Keratinocyte (primary cell): ENCODE results near the gene DST. TPM values are rescaled to one million over a fixed set of nuclear protein-coding genes. Genes with fewer than 3 reads are reported as not detected.

Experiments used
- DNase-seq: peaks from one replicate; pipeline ENCODE4 v3.0.0-alpha.2; 2011; ENCODE audit warnings: low read depth, missing footprints, low spot score
- FAIRE-seq: peaks from 2 replicates; lab custom pipeline; 2011; peaks lifted over from hg19 to GRCh38; lab: Jason Lieb, UNC
- H2AFZ ChIP-seq: 2 replicates; pipeline ENCODE4 v1.6.0; 2012; ENCODE audit warnings: low read length, control low read depth, inconsistent platforms; ENCODE audit not compliant: control insufficient read depth
- H3K27ac ChIP-seq: 2 replicates; pipeline ENCODE4 v1.5.1; 2011; ENCODE audit warnings: low read length; ENCODE audit not compliant: control insufficient read depth, insufficient read depth
- H3K27me3 ChIP-seq: 3 replicates; pipeline ENCODE4 v1.6.0; 2011; ENCODE audit warnings: low read length; ENCODE audit not compliant: control insufficient read depth, insufficient read depth; ENCODE audit errors: extremely low read depth
- H3K36me3 ChIP-seq, 2 experiments: 2 replicates in 1 of 2; 3 replicates in 1 of 2; pipeline ENCODE4 v1.5.1; 2011; ENCODE audit warnings: low read length in 2 of 2, mild to moderate bottlenecking in 1 of 2; ENCODE audit not compliant: control insufficient read depth in 2 of 2, insufficient read depth in 2 of 2; ENCODE audit errors: extremely low read depth in 1 of 2
- H3K4me1 ChIP-seq: 3 replicates; pipeline ENCODE4 v1.5.1; 2011; ENCODE audit warnings: low read length; ENCODE audit not compliant: control insufficient read depth, insufficient read depth; ENCODE audit errors: extremely low read depth
- H3K4me2 ChIP-seq: 3 replicates; pipeline ENCODE4 v1.6.0; 2011; ENCODE audit warnings: low read depth, low read length; ENCODE audit not compliant: control insufficient read depth, insufficient read depth; ENCODE audit errors: extremely low read depth
- H3K4me3 ChIP-seq, 3 experiments: fragments of 200-600 bp in 1 of 3; sonication (generic) in 1 of 3; 2 replicates in 2 of 3; 3 replicates in 1 of 3; pipeline ENCODE4 v1.5.1; 2011 to 2016; ENCODE audit warnings: low read length in 3 of 3, mild to moderate bottlenecking in 3 of 3, control low read depth in 2 of 3, inconsistent platforms in 1 of 3, low read depth in 1 of 3, mixed read lengths in 1 of 3, mixed run types in 1 of 3, moderate library complexity in 1 of 3; ENCODE audit not compliant: control insufficient read depth in 2 of 3, insufficient read depth in 2 of 3; ENCODE audit errors: extremely low read depth in 1 of 3
- H3K79me2 ChIP-seq: 2 replicates; pipeline ENCODE4 v1.6.0; 2012; ENCODE audit warnings: low read length; ENCODE audit not compliant: control insufficient read depth, insufficient read depth
- H3K9ac ChIP-seq: 3 replicates; pipeline ENCODE4 v1.6.0; 2011; ENCODE audit warnings: low read length; ENCODE audit not compliant: control insufficient read depth, insufficient read depth; ENCODE audit errors: extremely low read depth
- H3K9me1 ChIP-seq: 3 replicates; pipeline ENCODE4 v1.6.0; 2011; ENCODE audit warnings: low read length; ENCODE audit not compliant: control insufficient read depth, insufficient read depth; ENCODE audit errors: extremely low read depth
- H3K9me3 ChIP-seq: 2 replicates; pipeline ENCODE4 v1.5.1; 2012; ENCODE audit warnings: low read depth, low read length; ENCODE audit not compliant: control insufficient read depth
- H4K20me1 ChIP-seq: 3 replicates; pipeline ENCODE4 v1.6.0; 2011; ENCODE audit warnings: low read length; ENCODE audit not compliant: control insufficient read depth, insufficient read depth; ENCODE audit errors: extremely low read depth
- CTCF ChIP-seq, 3 experiments: IDR thresholded peaks in 1 of 3; conservative IDR thresholded peaks in 1 of 3; optimal IDR thresholded peaks in 1 of 3; 2 replicates in 2 of 3; 3 replicates in 1 of 3; pipeline versions ENCODE3 to v1.5.1; 2011; ENCODE audit warnings: low read length in 3 of 3, mild to moderate bottlenecking in 3 of 3, moderate library complexity in 2 of 3, control low read depth in 1 of 3, inconsistent platforms in 1 of 3; ENCODE audit not compliant: insufficient read depth in 2 of 3; ENCODE audit errors: extremely low read depth in 1 of 3
- EZH2 ChIP-seq: IDR thresholded peaks from one replicate; pipeline ENCODE4 v1.6.1; 2012; ENCODE audit warnings: inconsistent platforms, mild to moderate bottlenecking, low read length, moderate library complexity
- dilution Hi-C: fragments of 300-500 bp; cut with MboI; formaldehyde crosslinking; loops from one replicate; pipeline ENCODE4 v1.7.0; 2020; ENCODE audit warnings: low sequenced_read_pairs; ENCODE audit not compliant: extremely low pct_ligation_motif_present
- polyA plus RNA-seq, 5 experiments: library from polyadenylated mRNA; depleted of rRNA in 3 of 5; stranded (reverse) in 3 of 5; stranded (forward) in 1 of 5; unstranded in 1 of 5; fragments of >200 nt; gene quantifications; 1 replicate in 1 of 5; 2 replicates in 3 of 5; 3 replicates in 1 of 5; pipeline versions ENCODE4 v1.2.1 to v1.2.3, GENCODE V29; 2011 to 2012; ENCODE audit warnings: missing spikeins in 2 of 5, low read depth in 1 of 5, low replicate concordance in 1 of 5

The DST gene
- polyA plus RNA-seq, 1 donor (not counting 4 experiments of a cell fraction or from before 2014, with no cell fraction given), result 455 TPM

- no peak overlapping the region for H3K27ac ChIP-seq
- H2AFZ ChIP-seq, result no peak overlapping the region
- H3K4me3 ChIP-seq, result no peak overlapping the region
- no peak overlapping the region for H3K9ac ChIP-seq
- no peaks in the 10 kb centered on the region for H3K9me3 ChIP-seq
- peaks cover 2 to 6% of the 10 kb centered on the region in 2 experiments for H3K36me3 ChIP-seq
- dilution Hi-C loops, result no loop called here
- no peaks in the 10 kb centered on the region for H3K9me1 ChIP-seq
- H3K27me3 ChIP-seq, result no peaks in the 10 kb centered on the region
- no peaks in the 10 kb centered on the region for H3K4me1 ChIP-seq
- H4K20me1 ChIP-seq, result no peaks in the 10 kb centered on the region
- DNase-seq (no peak), FAIRE-seq (no peak)
- no peak overlapping the region for H3K4me2 ChIP-seq
- no peak for TF ChIP-seq EZH2
- no peak for TF ChIP-seq CTCF (optimal IDR thresholded peaks at IDR 0.05 in 1 of 3, IDR thresholded peaks at IDR 0.05 in 1 of 3, conservative IDR thresholded peaks at IDR 0.05 in 1 of 3; ENCODE audit: extremely low read depth in 1 of 3, insufficient read depth in 2 of 3, low read length in 3 of 3)
- peaks cover 6% of the 10 kb centered on the region for H3K79me2 ChIP-seq
Measured at GRCh38 chr6:56552187-56553130, 90.2 kb downstream of the DST start.

GRCh38 chr6:56551409-56552120 lies 91.1 kb downstream of the DST start:
- no peak overlapping the region for H3K4me2 ChIP-seq
- H3K9me3 ChIP-seq, result no peaks in the 10 kb centered on the region
- no peaks in the 10 kb centered on the region for H3K4me1 ChIP-seq
- H2AFZ ChIP-seq, result no peak overlapping the region
- dilution Hi-C loops, result no loop called here
- H3K36me3 ChIP-seq, result peaks cover 2 to 4% of the 10 kb centered on the region in 2 experiments
- H3K27me3 ChIP-seq, result no peaks in the 10 kb centered on the region
- H3K9me1 ChIP-seq, result no peaks in the 10 kb centered on the region
- H4K20me1 ChIP-seq, result no peaks in the 10 kb centered on the region
- peaks cover 12% of the 10 kb centered on the region for H3K79me2 ChIP-seq
- TF ChIP-seq EZH2 (no peak), CTCF (optimal IDR thresholded peaks at IDR 0.05 in 1 of 3, IDR thresholded peaks at IDR 0.05 in 1 of 3, conservative IDR thresholded peaks at IDR 0.05 in 1 of 3; ENCODE audit: extremely low read depth in 1 of 3, insufficient read depth in 2 of 3, low read length in 3 of 3) (no peak)
- H3K4me3 ChIP-seq, result no peak overlapping the region
- no peak for FAIRE-seq
- H3K27ac ChIP-seq, result no peak overlapping the region
- H3K9ac ChIP-seq, result no peak overlapping the region
- DNase-seq, result no peak
